PC-3 (cell line): Measurements from ENCODE around the gene ATXN10.

ENCODE experiments used
- CTCF ChIP-seq: fragments of 300-600 bp; sonication (generic); conservative IDR thresholded peaks from 2 replicates; pipeline ENCODE4 v1.5.1; 2017; ENCODE audit warnings: antibody characterized with exemption, low read depth, mild to moderate bottlenecking, low read length
- EZH2 ChIP-seq: fragments of 300-600 bp; sonication (generic); IDR thresholded peaks from one replicate; pipeline ENCODE4 v1.6.1; 2017; ENCODE audit warnings: antibody characterized with exemption, mild to moderate bottlenecking, low read length; ENCODE audit not compliant: unreplicated experiment
- EZH2phosphoT487 ChIP-seq: fragments of 300-600 bp; sonication (generic); IDR thresholded peaks from 2 replicates; pipeline ENCODE4 v1.6.1; 2018; ENCODE audit warnings: mild to moderate bottlenecking, antibody characterized with exemption, low read length, borderline replicate concordance

GRCh38 chr22:45631841-45632238 lies 39.8 kb upstream of the ATXN10 start:
- TF ChIP-seq CTCF (no peak), EZH2 (no peak), EZH2phosphoT487 (no peak)
